WTC11 (cell line): Measurements from ENCODE around the gene GRIA4. TPM values are rescaled to one million over a fixed set of nuclear protein-coding genes. Genes with fewer than 3 reads are reported as not detected.

Source experiments
- ATAC-seq: fragments of 200-7000 bp; cut with Tn5 transposase; 2 replicates; pipeline ENCODE4 v1.10.0; 2021; ENCODE audit warnings: mild to moderate bottlenecking, moderate library complexity
- CTCF ChIA-PET: fragments of 300-600 bp; sonication (Branson Sonifier 250); formaldehyde crosslinking; loops from one replicate; lab custom pipeline; 2021; ENCODE audit warnings: antibody characterized with exemption; lab: Charles Lee
- POLR2A ChIA-PET: fragments of 350-600 bp; sonication (Branson Sonifier 250); formaldehyde crosslinking; loops from one replicate; lab custom pipeline; 2021; ENCODE audit warnings: antibody characterized with exemption; lab: Charles Lee
- DNase-seq: peaks from one replicate; pipeline ENCODE4 v3.0.0; 2021; ENCODE audit warnings: low spot score
- H3K27ac Mint-ChIP-seq: 2 replicates; pipeline ENCODE4 v1.8.0; 2021; ENCODE audit warnings: mixed read lengths
- H3K27me3 Mint-ChIP-seq: 2 replicates; pipeline ENCODE4 v1.8.0; 2021; ENCODE audit warnings: low read depth, mild to moderate bottlenecking, moderate library complexity, mixed read lengths
- H3K36me3 Mint-ChIP-seq: 2 replicates; pipeline ENCODE4 v1.8.0; 2021; ENCODE audit warnings: mixed read lengths
- H3K4me1 Mint-ChIP-seq: 2 replicates; pipeline ENCODE4 v1.8.0; 2022; ENCODE audit warnings: mixed read lengths
- H3K4me3 Mint-ChIP-seq: 2 replicates; pipeline ENCODE4 v1.8.0; 2021; ENCODE audit warnings: mild to moderate bottlenecking, moderate library complexity, mixed read lengths
- H3K9me3 Mint-ChIP-seq: 2 replicates; pipeline ENCODE4 v1.8.0; 2021; ENCODE audit warnings: mixed read lengths
- ATF1 ChIP-seq: sonication (generic); formaldehyde crosslinking; IDR thresholded peaks from 2 replicates; pipeline ENCODE4 v1.8.1; 2023; ENCODE audit warnings: mild to moderate bottlenecking, moderate library complexity, missing genetic modification reagents
- CTCF ChIP-seq: fragments of 200-600 bp; IDR thresholded peaks from 2 replicates; pipeline ENCODE4 v1.8.0; 2022; ENCODE audit warnings: antibody characterized with exemption
- E2F1 ChIP-seq: sonication (generic); formaldehyde crosslinking; IDR thresholded peaks from 2 replicates; pipeline ENCODE4 v1.8.0; 2022; ENCODE audit warnings: mild to moderate bottlenecking, missing genetic modification reagents
- ELF4 ChIP-seq: sonication (generic); formaldehyde crosslinking; IDR thresholded peaks from 2 replicates; pipeline ENCODE4 v1.8.1; 2022; ENCODE audit warnings: low read depth, mild to moderate bottlenecking, moderate library complexity, missing genetic modification reagents
- FOXP4 ChIP-seq: sonication (generic); formaldehyde crosslinking; IDR thresholded peaks from 2 replicates; pipeline ENCODE4 v1.8.0; 2022; ENCODE audit warnings: mild to moderate bottlenecking, missing genetic modification reagents
- HMGA2 ChIP-seq: fragments of 250-450 bp; sonication (Bioruptor Pico); IDR thresholded peaks from 2 replicates; pipeline ENCODE4 v1.4.0; 2021; ENCODE audit warnings: mild to moderate bottlenecking, moderate library complexity
- HMGXB4 ChIP-seq: sonication (generic); formaldehyde crosslinking; IDR thresholded peaks from 2 replicates; pipeline ENCODE4 v1.8.1; 2023; ENCODE audit warnings: mild to moderate bottlenecking, moderate library complexity, missing genetic modification reagents
- IRF2 ChIP-seq: sonication (generic); formaldehyde crosslinking; IDR thresholded peaks from 2 replicates; pipeline ENCODE4 v1.8.0; 2022; ENCODE audit warnings: low read depth, missing genetic modification reagents, borderline replicate concordance
- JAZF1 ChIP-seq: fragments of 250-450 bp; sonication (Bioruptor Pico); IDR thresholded peaks from 2 replicates; pipeline ENCODE4 v1.9.0; 2021; ENCODE audit warnings: moderate library complexity, mild to moderate bottlenecking, inconsistent platforms
- JUN ChIP-seq: sonication (generic); formaldehyde crosslinking; IDR thresholded peaks from 2 replicates; pipeline ENCODE4 v1.8.0; 2023; ENCODE audit warnings: mild to moderate bottlenecking, missing genetic modification reagents
- KAT7 ChIP-seq: sonication (generic); formaldehyde crosslinking; IDR thresholded peaks from 2 replicates; pipeline ENCODE4 v1.8.1; 2023; ENCODE audit warnings: missing genetic modification reagents, mild to moderate bottlenecking, borderline replicate concordance
- MAX ChIP-seq: sonication (generic); formaldehyde crosslinking; IDR thresholded peaks from 2 replicates; pipeline ENCODE4 v1.8.0; 2022; ENCODE audit warnings: mild to moderate bottlenecking, missing genetic modification reagents
- MYBL2 ChIP-seq: sonication (generic); formaldehyde crosslinking; IDR thresholded peaks from 2 replicates; pipeline ENCODE4 v1.8.1; 2023; ENCODE audit warnings: mild to moderate bottlenecking, moderate library complexity, missing genetic modification reagents
- NR2C2 ChIP-seq: sonication (generic); formaldehyde crosslinking; IDR thresholded peaks from 2 replicates; pipeline ENCODE4 v1.8.0; 2022; ENCODE audit warnings: mild to moderate bottlenecking, missing genetic modification reagents
- PRDM15 ChIP-seq: sonication (generic); formaldehyde crosslinking; IDR thresholded peaks from 2 replicates; pipeline ENCODE4 v1.8.0; 2022; ENCODE audit warnings: missing genetic modification reagents
- PRRX2 ChIP-seq: fragments of 250-450 bp; sonication (Bioruptor Pico); IDR thresholded peaks from 2 replicates; pipeline ENCODE4 v1.8.0; 2021; ENCODE audit warnings: mild to moderate bottlenecking
- SMAD3 ChIP-seq: sonication (generic); formaldehyde crosslinking; IDR thresholded peaks from 2 replicates; pipeline ENCODE4 v1.8.0; 2022; ENCODE audit warnings: missing genetic modification reagents, mild to moderate bottlenecking, borderline replicate concordance
- TEAD1 ChIP-seq: sonication (generic); formaldehyde crosslinking; IDR thresholded peaks from 2 replicates; pipeline ENCODE4 v1.8.0; 2022; ENCODE audit warnings: mild to moderate bottlenecking, missing genetic modification reagents
- ZNF317 ChIP-seq: sonication (generic); formaldehyde crosslinking; IDR thresholded peaks from 2 replicates; pipeline ENCODE4 v1.8.1; 2023; ENCODE audit warnings: low read depth, mild to moderate bottlenecking, moderate library complexity, missing genetic modification reagents, borderline replicate concordance
- ZNF396 ChIP-seq: fragments of 250-450 bp; sonication (Bioruptor Pico); IDR thresholded peaks from 2 replicates; pipeline ENCODE4 v1.8.0; 2021; ENCODE audit warnings: mild to moderate bottlenecking, moderate library complexity, borderline replicate concordance
- ZNF425 ChIP-seq: fragments of 250-450 bp; sonication (Bioruptor Pico); conservative IDR thresholded peaks from 2 replicates; pipeline ENCODE4 v1.9.0; 2021; ENCODE audit warnings: mild to moderate bottlenecking
- total RNA-seq: library from RNA; stranded (reverse); gene quantifications from 3 replicates; pipeline ENCODE4 v1.2.3, GENCODE V29; 2021

Gene GRIA4
- total RNA-seq, 1 experiment from 2014 or later, result 11.4 TPM

- no peak for DNase-seq
- Mint-ChIP-seq H3K27ac (no peak overlapping the region), H3K4me1 (peaks cover 6% of the 10 kb centered on the region), H3K4me3 (no peak overlapping the region), H3K36me3 (no peaks in the 10 kb centered on the region), H3K9me3 (no peaks in the 10 kb centered on the region), H3K27me3 (no peaks in the 10 kb centered on the region)
- ATAC-seq, result no peak
- no peak for TF ChIP-seq JAZF1 (CRISPR knock-in tag)
- no peak for TF ChIP-seq ZNF425 (CRISPR knock-in tag)
- TF ChIP-seq ATF1 (CRISPR knock-in tag), result no peak
- no peak for TF ChIP-seq ZNF317 (CRISPR knock-in tag)
- no peak for TF ChIP-seq JUN (CRISPR knock-in tag)
- TF ChIP-seq HMGA2 (CRISPR knock-in tag), result no peak
- no peak for TF ChIP-seq KAT7 (CRISPR knock-in tag)
- no peak for TF ChIP-seq TEAD1 (CRISPR knock-in tag)
- TF ChIP-seq NR2C2 (CRISPR knock-in tag), result no peak
- no peak for TF ChIP-seq PRDM15 (CRISPR knock-in tag)
- TF ChIP-seq CTCF, result no peak
- TF ChIP-seq MYBL2 (CRISPR knock-in tag), result no peak
- no peak for TF ChIP-seq FOXP4 (CRISPR knock-in tag)
- POLR2A ChIA-PET, result no interaction called here
- CTCF ChIA-PET, result interaction anchor here (0.6 kb wide), 1 partner anchor 1483 kb away, joined by 3 read pairs; no protein-coding TSS in a partner anchor
Observed at GRCh38 chr11:105738251-105738650, 128.4 kb downstream of the GRIA4 start.

- no peak for DNase-seq
- Mint-ChIP-seq H3K27me3 (no peaks in the 10 kb centered on the region), H3K36me3 (no peaks in the 10 kb centered on the region), H3K9me3 (no peaks in the 10 kb centered on the region), H3K27ac (no peak overlapping the region), H3K4me3 (no peak overlapping the region), H3K4me1 (peaks cover 15% of the 10 kb centered on the region)
- no peak for ATAC-seq
- ChIA-PET POLR2A (no interaction called here), CTCF (no interaction called here)
- no peak for TF ChIP-seq ZNF317 (CRISPR knock-in tag)
- no peak for TF ChIP-seq HMGXB4 (CRISPR knock-in tag)
- TF ChIP-seq IRF2 (CRISPR knock-in tag), result no peak
- no peak for TF ChIP-seq PRRX2 (CRISPR knock-in tag)
- TF ChIP-seq TEAD1 (CRISPR knock-in tag), result no peak
- TF ChIP-seq SMAD3 (CRISPR knock-in tag), result no peak
- no peak for TF ChIP-seq ATF1 (CRISPR knock-in tag)
- no peak for TF ChIP-seq MAX (CRISPR knock-in tag)
- TF ChIP-seq ZNF396 (CRISPR knock-in tag), result no peak
- no peak for TF ChIP-seq ELF4 (CRISPR knock-in tag)
- no peak for TF ChIP-seq E2F1 (CRISPR knock-in tag)
- no peak for TF ChIP-seq KAT7 (CRISPR knock-in tag)
Observed at GRCh38 chr11:105738986-105739795, 129.3 kb downstream of the GRIA4 start.
